ENCODE measurements around the gene GPR37L1. TPM values are rescaled to one million over a fixed set of nuclear protein-coding genes. Genes with fewer than 3 reads are reported as not detected.

Gene GPR37L1, protein sequence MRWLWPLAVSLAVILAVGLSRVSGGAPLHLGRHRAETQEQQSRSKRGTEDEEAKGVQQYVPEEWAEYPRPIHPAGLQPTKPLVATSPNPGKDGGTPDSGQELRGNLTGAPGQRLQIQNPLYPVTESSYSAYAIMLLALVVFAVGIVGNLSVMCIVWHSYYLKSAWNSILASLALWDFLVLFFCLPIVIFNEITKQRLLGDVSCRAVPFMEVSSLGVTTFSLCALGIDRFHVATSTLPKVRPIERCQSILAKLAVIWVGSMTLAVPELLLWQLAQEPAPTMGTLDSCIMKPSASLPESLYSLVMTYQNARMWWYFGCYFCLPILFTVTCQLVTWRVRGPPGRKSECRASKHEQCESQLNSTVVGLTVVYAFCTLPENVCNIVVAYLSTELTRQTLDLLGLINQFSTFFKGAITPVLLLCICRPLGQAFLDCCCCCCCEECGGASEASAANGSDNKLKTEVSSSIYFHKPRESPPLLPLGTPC
- total RNA-seq = not detected in 2 replicates

- intact Hi-C loops (cut with micrococcal nuclease) = no loop called here
- ChIA-PET CTCF (no interaction called here), POLR2A (interaction anchor here (0.5 kb wide), 1 partner anchor 92 kb away, joined by 4 read pairs; no protein-coding TSS in a partner anchor)
- TF ChIP-seq, protein P1, sequence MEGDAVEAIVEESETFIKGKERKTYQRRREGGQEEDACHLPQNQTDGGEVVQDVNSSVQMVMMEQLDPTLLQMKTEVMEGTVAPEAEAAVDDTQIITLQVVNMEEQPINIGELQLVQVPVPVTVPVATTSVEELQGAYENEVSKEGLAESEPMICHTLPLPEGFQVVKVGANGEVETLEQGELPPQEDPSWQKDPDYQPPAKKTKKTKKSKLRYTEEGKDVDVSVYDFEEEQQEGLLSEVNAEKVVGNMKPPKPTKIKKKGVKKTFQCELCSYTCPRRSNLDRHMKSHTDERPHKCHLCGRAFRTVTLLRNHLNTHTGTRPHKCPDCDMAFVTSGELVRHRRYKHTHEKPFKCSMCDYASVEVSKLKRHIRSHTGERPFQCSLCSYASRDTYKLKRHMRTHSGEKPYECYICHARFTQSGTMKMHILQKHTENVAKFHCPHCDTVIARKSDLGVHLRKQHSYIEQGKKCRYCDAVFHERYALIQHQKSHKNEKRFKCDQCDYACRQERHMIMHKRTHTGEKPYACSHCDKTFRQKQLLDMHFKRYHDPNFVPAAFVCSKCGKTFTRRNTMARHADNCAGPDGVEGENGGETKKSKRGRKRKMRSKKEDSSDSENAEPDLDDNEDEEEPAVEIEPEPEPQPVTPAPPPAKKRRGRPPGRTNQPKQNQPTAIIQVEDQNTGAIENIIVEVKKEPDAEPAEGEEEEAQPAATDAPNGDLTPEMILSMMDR (IDR thresholded peaks at IDR 0.05) = no peak
- DNase-seq (no peak), ATAC-seq (ENCODE audit: low read depth) (no peak)
- Mint-ChIP-seq H3K36me3 (ENCODE audit: low read depth) (no peaks in the 10 kb centered on the region), H3K27ac (no peak within 1 kb of the TSS), H3K4me3 (no peak within 1 kb of the TSS), H3K4me1 (no peaks in the 10 kb centered on the region), H3K27me3 (peaks cover 20% of the 10 kb centered on the region), H3K9me3 (no peaks in the 10 kb centered on the region)
These were observed at the start of gene GPR37L1 for GRCh38 chr1:202122639-202123335. GPR37L1 (plus strand) TSS chr1:202122917; CDS start chr1:202122964, 47 bp downstream.

GRCh38 chr1:202073206-202073605 lies 49.5 kb upstream of the GPR37L1 start:
- CTCF ChIA-PET = no interaction called here
- intact Hi-C loops (cut with micrococcal nuclease) = no loop called here

DNA sequence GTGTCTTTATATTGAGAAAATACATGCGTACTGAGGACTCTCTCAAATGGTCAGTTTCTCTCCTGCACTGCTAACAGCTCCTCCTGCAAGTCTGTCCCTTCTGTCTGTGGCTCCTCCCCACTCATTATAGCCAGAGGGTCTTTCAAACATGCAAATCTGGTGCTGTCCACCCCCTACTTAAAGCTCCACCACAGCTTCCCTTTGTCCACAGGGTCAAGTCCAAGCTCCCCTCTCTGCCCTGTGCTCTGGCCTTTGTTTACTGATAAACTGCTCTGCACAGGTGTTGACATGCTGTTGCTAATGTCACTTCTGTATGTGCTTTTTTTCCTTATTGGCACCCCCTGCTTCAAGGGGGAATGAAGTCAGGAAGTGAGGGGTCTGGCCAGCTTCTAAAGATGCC lies 47.7 kb upstream of the GPR37L1 start:
- Mint-ChIP-seq H3K27ac (no peak overlapping the region), H3K9me3 (no peaks in the 10 kb centered on the region), H3K4me1 (no peaks in the 10 kb centered on the region), H3K27me3 (no peaks in the 10 kb centered on the region), H3K36me3 (ENCODE audit: low read depth) (no peaks in the 10 kb centered on the region), H3K4me3 (no peak overlapping the region)
- ATAC-seq (ENCODE audit: low read depth) = no peak
- TF ChIP-seq, protein P1 (IDR thresholded peaks at IDR 0.05) = no peak
- ChIA-PET CTCF (no interaction called here), POLR2A (no interaction called here)
- intact Hi-C loops (cut with micrococcal nuclease) = no loop called here
- DNase-seq = no peak

More at GRCh38 chr1:202073206-202073605, 49.5 kb upstream of the GPR37L1 start:
- POLR2A ChIA-PET = no interaction called here
- no peak for ATAC-seq (ENCODE audit: low read depth)
- no peak overlapping the region for H3K4me3 Mint-ChIP-seq
- no peaks in the 10 kb centered on the region for H3K36me3 Mint-ChIP-seq (ENCODE audit: low read depth)
- TF ChIP-seq, protein P1 (IDR thresholded peaks at IDR 0.05) = no peak
- H3K27ac Mint-ChIP-seq = no peak overlapping the region
- no peak for DNase-seq
- H3K27me3 Mint-ChIP-seq = no peaks in the 10 kb centered on the region
- no peaks in the 10 kb centered on the region for H3K9me3 Mint-ChIP-seq
- no peaks in the 10 kb centered on the region for H3K4me1 Mint-ChIP-seq

DNA sequence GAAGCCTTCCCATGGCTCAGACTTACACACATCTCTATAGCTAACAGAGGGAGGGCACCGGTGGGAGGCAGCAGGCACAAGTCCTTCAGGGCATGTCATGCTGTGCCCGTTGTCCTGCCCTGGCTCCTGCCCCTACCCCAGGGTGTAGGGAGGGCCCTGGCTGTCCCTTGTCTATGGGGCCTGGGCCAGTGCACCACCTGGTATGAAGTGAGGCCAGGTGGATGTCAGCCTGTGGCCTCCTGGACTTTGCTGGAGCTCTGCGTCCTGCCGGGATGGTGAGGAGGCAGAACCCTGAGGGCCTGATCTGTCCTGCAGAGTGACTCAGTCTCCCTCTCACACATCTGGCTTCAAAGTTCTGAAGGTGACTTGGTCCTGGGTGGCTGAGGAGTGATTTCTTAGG lies 47.3 kb upstream of the GPR37L1 start:
- Mint-ChIP-seq H3K9me3 (no peaks in the 10 kb centered on the region), H3K4me1 (no peaks in the 10 kb centered on the region), H3K36me3 (ENCODE audit: low read depth) (no peaks in the 10 kb centered on the region), H3K27me3 (no peaks in the 10 kb centered on the region), H3K27ac (no peak overlapping the region), H3K4me3 (no peak overlapping the region)
- TF ChIP-seq, protein P1 (IDR thresholded peaks at IDR 0.05) = no peak
- no peak for ATAC-seq (ENCODE audit: low read depth)
- no peak for DNase-seq
- intact Hi-C loops (cut with micrococcal nuclease) = no loop called here
- POLR2A ChIA-PET = no interaction called here
- CTCF ChIA-PET = no interaction called here

GRCh38 chr1:202076050-202076511 lies 46.6 kb upstream of the GPR37L1 start:
- no peak for ATAC-seq (ENCODE audit: low read depth)
- TF ChIP-seq, protein P1 (IDR thresholded peaks at IDR 0.05) = no peak
- Mint-ChIP-seq H3K36me3 (ENCODE audit: low read depth) (no peaks in the 10 kb centered on the region), H3K27me3 (no peaks in the 10 kb centered on the region), H3K4me3 (no peak overlapping the region), H3K27ac (no peak overlapping the region), H3K9me3 (no peaks in the 10 kb centered on the region), H3K4me1 (no peaks in the 10 kb centered on the region)
- DNase-seq = no peak
- intact Hi-C loops (cut with micrococcal nuclease) = no loop called here
- POLR2A ChIA-PET = no interaction called here
- CTCF ChIA-PET = no interaction called here

All from activated B cell treated with CpG ODN at 0.5 μM for 24 hours (primary cell).